Kidney epithelial cell (primary cell): ENCODE measurements around the gene CNDP2. TPM values are rescaled to one million over a fixed set of nuclear protein-coding genes. Genes with fewer than 3 reads are reported as not detected.
"Not testable (repeated sequence)": the region's sequence is repeated elsewhere in the genome, so short reads cannot be mapped to it uniquely, and the experiment has no call there.

Experiments used
- DNase-seq: peaks from one replicate; pipeline ENCODE4 v3.0.0-alpha.2; 2010; ENCODE audit warnings: low read depth
- H3K27me3 ChIP-seq: 2 replicates; pipeline ENCODE4 v1.6.0; 2011; ENCODE audit warnings: low read length; ENCODE audit not compliant: control insufficient read depth, insufficient read depth
- H3K36me3 ChIP-seq: 2 replicates; pipeline ENCODE4 v1.5.1; 2011; ENCODE audit warnings: low read length; ENCODE audit not compliant: control insufficient read depth, insufficient read depth
- H3K4me3 ChIP-seq: 2 replicates; pipeline ENCODE4 v1.5.1; 2011; ENCODE audit warnings: low read depth, mild to moderate bottlenecking, control low read depth, low read length
- total RNA-seq: library from RNA; depleted of rRNA; stranded (reverse); fragments of >200 nt; gene quantifications from 2 replicates; pipeline ENCODE4 v1.2.3, GENCODE V29; 2015
- TF ChIP-seq, protein P1 (sequence below): IDR thresholded peaks from 2 replicates; pipeline ENCODE4 v1.5.1; 2011; ENCODE audit warnings: mild to moderate bottlenecking, moderate library complexity, low read length, control low read depth, inconsistent platforms; ENCODE audit not compliant: insufficient read depth, poor library complexity, severe bottlenecking

The CNDP2 gene
- total RNA-seq, 1 donor from 2014 or later: 225 TPM

DNA sequence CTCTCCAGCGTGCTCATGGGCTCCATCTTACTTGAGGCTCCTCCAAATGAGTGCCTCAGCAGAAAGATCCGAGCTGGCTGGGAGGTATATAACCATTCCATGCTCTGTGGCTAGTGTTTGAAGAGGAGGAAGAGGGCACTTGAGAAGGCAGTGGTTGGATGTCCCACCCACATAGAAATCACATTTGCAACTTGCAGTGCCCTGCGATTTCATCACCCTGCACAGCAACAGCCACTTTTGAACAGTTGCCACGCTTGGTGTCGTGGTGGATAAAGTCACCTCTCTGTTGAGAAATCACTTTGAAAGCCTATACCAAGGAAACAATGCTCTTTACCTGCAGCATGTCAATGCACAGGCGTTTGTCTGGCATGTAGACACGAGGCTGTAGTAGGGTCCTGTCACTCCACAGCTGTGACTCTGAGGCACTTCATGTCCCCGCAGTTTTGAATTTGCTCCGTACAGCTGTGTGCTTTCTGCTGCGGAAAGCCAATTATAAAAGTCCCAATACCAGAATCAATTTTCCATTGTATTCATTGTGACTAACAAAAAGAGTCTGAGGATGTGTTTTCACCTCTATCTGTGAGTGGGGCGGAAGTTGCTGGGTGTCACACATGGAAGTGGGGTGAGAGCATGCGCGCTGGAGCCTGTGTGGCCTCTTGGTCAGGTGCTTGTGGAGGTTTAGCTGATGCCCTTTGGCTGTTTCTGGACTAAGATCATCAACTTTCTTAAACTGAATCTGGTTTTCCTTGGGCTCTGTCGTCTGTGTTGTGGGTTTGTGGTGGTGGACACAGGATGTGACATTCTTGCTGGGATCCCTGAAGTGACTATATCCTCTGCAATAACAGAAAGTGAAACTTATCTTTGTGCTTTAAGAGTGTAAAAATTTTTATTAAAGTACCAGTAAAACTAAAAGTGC, 2.8 kb downstream of the CNDP2 start:
- no peak for DNase-seq
- no peaks in the 10 kb centered on the region for H3K36me3 ChIP-seq
- H3K4me3 ChIP-seq: no peak overlapping the region
- TF ChIP-seq, protein P1, sequence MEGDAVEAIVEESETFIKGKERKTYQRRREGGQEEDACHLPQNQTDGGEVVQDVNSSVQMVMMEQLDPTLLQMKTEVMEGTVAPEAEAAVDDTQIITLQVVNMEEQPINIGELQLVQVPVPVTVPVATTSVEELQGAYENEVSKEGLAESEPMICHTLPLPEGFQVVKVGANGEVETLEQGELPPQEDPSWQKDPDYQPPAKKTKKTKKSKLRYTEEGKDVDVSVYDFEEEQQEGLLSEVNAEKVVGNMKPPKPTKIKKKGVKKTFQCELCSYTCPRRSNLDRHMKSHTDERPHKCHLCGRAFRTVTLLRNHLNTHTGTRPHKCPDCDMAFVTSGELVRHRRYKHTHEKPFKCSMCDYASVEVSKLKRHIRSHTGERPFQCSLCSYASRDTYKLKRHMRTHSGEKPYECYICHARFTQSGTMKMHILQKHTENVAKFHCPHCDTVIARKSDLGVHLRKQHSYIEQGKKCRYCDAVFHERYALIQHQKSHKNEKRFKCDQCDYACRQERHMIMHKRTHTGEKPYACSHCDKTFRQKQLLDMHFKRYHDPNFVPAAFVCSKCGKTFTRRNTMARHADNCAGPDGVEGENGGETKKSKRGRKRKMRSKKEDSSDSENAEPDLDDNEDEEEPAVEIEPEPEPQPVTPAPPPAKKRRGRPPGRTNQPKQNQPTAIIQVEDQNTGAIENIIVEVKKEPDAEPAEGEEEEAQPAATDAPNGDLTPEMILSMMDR: no peak
- no peaks in the 10 kb centered on the region for H3K27me3 ChIP-seq

DNA sequence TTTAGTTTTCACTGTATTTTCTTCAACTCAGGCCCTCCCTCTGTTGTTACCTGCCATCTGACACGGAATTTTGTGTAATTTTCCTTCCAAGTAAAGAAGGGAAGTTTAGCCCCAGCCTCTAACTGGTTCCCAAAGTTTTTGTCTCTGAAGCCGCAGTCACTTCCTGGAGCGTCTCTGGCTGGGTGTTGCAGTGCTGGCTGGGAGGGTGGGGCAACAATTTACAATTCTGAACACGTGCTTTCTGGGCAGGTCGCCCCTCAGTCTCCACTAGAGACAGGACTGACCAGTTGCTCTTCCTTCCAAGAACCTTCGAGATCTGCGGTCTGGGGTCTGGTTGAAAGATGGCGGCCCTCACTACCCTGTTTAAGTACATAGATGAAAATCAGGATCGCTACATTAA, 3.5 kb downstream of the CNDP2 start:
- H3K36me3 ChIP-seq: no peaks in the 10 kb centered on the region
- DNase-seq: no peak
- peak overlapping the region; percentile 25 for H3K4me3 ChIP-seq
- H3K27me3 ChIP-seq: no peaks in the 10 kb centered on the region
- TF ChIP-seq, protein P1: no peak

DNA sequence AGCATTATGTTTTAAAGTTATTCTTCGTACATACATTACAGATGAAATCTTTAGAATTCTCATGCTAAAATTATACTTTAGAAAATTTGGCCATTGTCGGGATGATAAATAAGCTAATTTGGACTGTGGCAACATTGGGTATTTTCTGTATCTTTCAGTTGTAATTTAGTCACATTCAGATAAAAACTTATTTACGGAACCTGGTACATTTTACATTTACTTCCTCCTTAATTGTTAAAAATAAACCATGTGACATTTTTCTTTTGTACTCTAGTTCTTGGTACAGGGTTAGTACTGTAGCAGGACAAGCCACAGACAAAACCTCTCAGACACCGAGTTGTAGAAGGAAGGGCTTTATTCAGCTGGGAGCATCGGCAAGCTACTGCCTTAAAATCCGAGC, 4.2 kb downstream of the CNDP2 start:
- no peak for DNase-seq
- H3K4me3 ChIP-seq: peak overlapping the region; percentile 11
- TF ChIP-seq, protein P1: no peak
- no peaks in the 10 kb centered on the region for H3K27me3 ChIP-seq
- H3K36me3 ChIP-seq: no peaks in the 10 kb centered on the region

DNA sequence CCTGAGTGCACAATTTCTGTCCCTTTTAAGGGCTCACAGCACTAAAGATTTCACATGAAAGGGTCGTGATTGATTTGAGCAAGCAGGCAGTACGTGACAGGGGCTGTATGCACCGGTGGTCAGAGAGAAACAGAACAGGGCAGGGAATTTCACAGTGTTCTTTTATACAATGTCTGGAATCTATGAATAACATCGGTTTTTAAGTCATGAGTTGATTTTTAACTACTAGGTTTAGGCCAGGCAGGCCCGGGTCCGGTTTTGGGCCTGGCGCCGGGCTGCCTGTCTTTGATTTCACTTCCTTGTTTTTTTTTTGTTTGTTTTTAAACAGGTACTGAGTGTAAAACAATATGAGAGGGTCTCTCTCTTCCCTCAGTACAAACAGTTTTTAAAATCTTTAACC, 4.6 kb downstream of the CNDP2 start:
- DNase-seq, H3K4me3 ChIP-seq, H3K36me3 ChIP-seq, H3K27me3 ChIP-seq: not testable (repeated sequence)

DNA sequence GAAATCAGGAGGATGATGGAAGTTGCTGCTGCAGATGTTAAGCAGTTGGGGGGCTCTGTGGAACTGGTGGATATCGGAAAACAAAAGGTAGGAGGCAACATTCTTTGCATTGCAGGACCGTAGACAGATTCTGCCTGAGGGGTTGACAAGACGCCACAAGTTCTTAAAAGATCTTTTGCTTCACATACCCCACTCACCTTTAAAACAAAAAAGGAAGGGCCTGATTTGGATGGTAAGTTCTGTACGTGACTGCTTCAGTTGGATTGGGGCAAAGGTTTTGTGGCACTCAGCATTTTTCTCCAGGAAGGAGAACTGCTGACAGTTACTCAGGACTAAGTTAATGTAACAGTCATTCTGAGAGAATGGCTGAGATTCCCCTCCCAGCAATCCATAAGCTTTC, 5.2 kb downstream of the CNDP2 start:
- no peaks in the 10 kb centered on the region for H3K36me3 ChIP-seq
- peak overlapping the region; percentile 10 for H3K4me3 ChIP-seq
- no peaks in the 10 kb centered on the region for H3K27me3 ChIP-seq
- TF ChIP-seq, protein P1: no peak
- DNase-seq: no peak

DNA sequence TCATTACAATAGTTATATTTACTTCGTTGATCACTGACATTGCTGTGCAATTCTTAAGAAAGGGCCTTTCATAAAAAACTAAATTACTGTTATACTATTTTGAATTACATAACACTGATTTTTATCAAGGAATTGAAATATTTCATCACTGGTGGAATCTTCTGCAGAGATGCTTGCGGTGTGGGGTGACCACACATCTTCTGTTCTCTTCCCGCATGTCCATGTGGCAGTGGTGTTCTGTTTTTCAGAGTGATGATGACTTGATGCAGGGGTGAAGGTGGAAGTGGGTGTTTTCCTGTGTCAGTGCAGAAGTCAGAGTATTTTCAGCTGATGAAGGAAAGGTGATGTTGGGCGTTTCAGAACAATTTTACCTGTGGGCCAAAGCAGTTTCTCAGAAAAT, 7.0 kb downstream of the CNDP2 start:
- Histone ChIP-seq H3K27me3 (no peaks in the 10 kb centered on the region), H3K36me3 (peaks cover 2% of the 10 kb centered on the region), H3K4me3 (no peak overlapping the region)
- TF ChIP-seq, protein P1: no peak
- DNase-seq: no peak
